ENCODE data around the gene HECTD4.

Gene HECTD4

GRCh38 chr12:112218150-112218549, 164.1 kb downstream of the HECTD4 start:
- H3K27ac Mint-ChIP-seq: no peak overlapping the region

GRCh38 chr12:112217647-112218046, 164.6 kb downstream of the HECTD4 start:
- H3K9me3 Mint-ChIP-seq (ENCODE audit: low read depth): no peaks in the 10 kb centered on the region
- no peak overlapping the region for H3K4me3 Mint-ChIP-seq
- H3K27me3 Mint-ChIP-seq: no peaks in the 10 kb centered on the region
- H3K36me3 Mint-ChIP-seq: peaks cover 5% of the 10 kb centered on the region
- H3K27ac Mint-ChIP-seq: no peak overlapping the region
- no peaks in the 10 kb centered on the region for H3K4me1 Mint-ChIP-seq (ENCODE audit: low read depth)

More at GRCh38 chr12:112218150-112218549, 164.1 kb downstream of the HECTD4 start:
- Mint-ChIP-seq H3K36me3 (peaks cover 5% of the 10 kb centered on the region), H3K4me1 (ENCODE audit: low read depth) (no peaks in the 10 kb centered on the region), H3K4me3 (no peak overlapping the region), H3K9me3 (ENCODE audit: low read depth) (no peaks in the 10 kb centered on the region), H3K27me3 (no peaks in the 10 kb centered on the region)

GRCh38 chr12:112216223-112216622, 166.0 kb downstream of the HECTD4 start:
- Mint-ChIP-seq H3K36me3 (peaks cover 5% of the 10 kb centered on the region), H3K27ac (no peak overlapping the region), H3K27me3 (no peaks in the 10 kb centered on the region), H3K4me1 (ENCODE audit: low read depth) (no peaks in the 10 kb centered on the region), H3K9me3 (ENCODE audit: low read depth) (no peaks in the 10 kb centered on the region), H3K4me3 (no peak overlapping the region)

- Mint-ChIP-seq H3K9me3 (ENCODE audit: low read depth) (no peaks in the 10 kb centered on the region), H3K27ac (no peak overlapping the region), H3K4me1 (ENCODE audit: low read depth) (no peaks in the 10 kb centered on the region), H3K27me3 (no peaks in the 10 kb centered on the region), H3K4me3 (no peak overlapping the region), H3K36me3 (peaks cover 5% of the 10 kb centered on the region)
Observed at GRCh38 chr12:112214064-112214463, 168.2 kb downstream of the HECTD4 start.

- H3K27ac Mint-ChIP-seq: no peak overlapping the region
- H3K27me3 Mint-ChIP-seq: no peaks in the 10 kb centered on the region
- H3K36me3 Mint-ChIP-seq: peaks cover 4% of the 10 kb centered on the region
- H3K9me3 Mint-ChIP-seq (ENCODE audit: low read depth): no peaks in the 10 kb centered on the region
- H3K4me3 Mint-ChIP-seq: no peak overlapping the region
- H3K4me1 Mint-ChIP-seq (ENCODE audit: low read depth): no peaks in the 10 kb centered on the region
Observed at GRCh38 chr12:112208301-112208910, 173.8 kb downstream of the HECTD4 start.

- Mint-ChIP-seq H3K36me3 (peaks cover 4% of the 10 kb centered on the region), H3K4me1 (ENCODE audit: low read depth) (no peaks in the 10 kb centered on the region), H3K9me3 (ENCODE audit: low read depth) (no peaks in the 10 kb centered on the region), H3K27ac (no peak overlapping the region), H3K4me3 (no peak overlapping the region), H3K27me3 (no peaks in the 10 kb centered on the region)
Observed at GRCh38 chr12:112207397-112207924, 174.8 kb downstream of the HECTD4 start.

- H3K9me3 Mint-ChIP-seq (ENCODE audit: low read depth): no peaks in the 10 kb centered on the region
- H3K36me3 Mint-ChIP-seq: peaks cover 4% of the 10 kb centered on the region
- H3K27ac Mint-ChIP-seq: no peak overlapping the region
- H3K4me1 Mint-ChIP-seq (ENCODE audit: low read depth): no peaks in the 10 kb centered on the region
- no peaks in the 10 kb centered on the region for H3K27me3 Mint-ChIP-seq
- H3K4me3 Mint-ChIP-seq: no peak overlapping the region
Observed at GRCh38 chr12:112206944-112207343, 175.3 kb downstream of the HECTD4 start.

GRCh38 chr12:112199136-112199535, 183.1 kb downstream of the HECTD4 start:
- peaks cover 8% of the 10 kb centered on the region for H3K36me3 Mint-ChIP-seq

GRCh38 chr12:112198120-112198733, 184.0 kb downstream of the HECTD4 start:
- Mint-ChIP-seq H3K36me3 (peaks cover 8% of the 10 kb centered on the region), H3K27me3 (no peaks in the 10 kb centered on the region), H3K27ac (no peak overlapping the region)

More at GRCh38 chr12:112199136-112199535, 183.1 kb downstream of the HECTD4 start:
- no peaks in the 10 kb centered on the region for H3K4me1 Mint-ChIP-seq (ENCODE audit: low read depth)
- no peaks in the 10 kb centered on the region for H3K9me3 Mint-ChIP-seq (ENCODE audit: low read depth)
- H3K27me3 Mint-ChIP-seq: no peaks in the 10 kb centered on the region
- no peak overlapping the region for H3K27ac Mint-ChIP-seq
- H3K4me3 Mint-ChIP-seq: no peak overlapping the region

GRCh38 chr12:112196196-112196875, 185.9 kb downstream of the HECTD4 start:
- Mint-ChIP-seq H3K27ac (no peak overlapping the region), H3K4me3 (no peak overlapping the region), H3K9me3 (ENCODE audit: low read depth) (no peaks in the 10 kb centered on the region), H3K4me1 (ENCODE audit: low read depth) (no peaks in the 10 kb centered on the region), H3K36me3 (peaks cover 10% of the 10 kb centered on the region), H3K27me3 (no peaks in the 10 kb centered on the region)

More at GRCh38 chr12:112198120-112198733, 184.0 kb downstream of the HECTD4 start:
- Mint-ChIP-seq H3K4me3 (no peak overlapping the region), H3K4me1 (ENCODE audit: low read depth) (no peaks in the 10 kb centered on the region), H3K9me3 (ENCODE audit: low read depth) (no peaks in the 10 kb centered on the region)

- no peaks in the 10 kb centered on the region for H3K9me3 Mint-ChIP-seq (ENCODE audit: low read depth)
- H3K4me3 Mint-ChIP-seq: no peak overlapping the region
- H3K36me3 Mint-ChIP-seq: peaks cover 10% of the 10 kb centered on the region
- H3K27ac Mint-ChIP-seq: no peak overlapping the region
- H3K4me1 Mint-ChIP-seq (ENCODE audit: low read depth): no peaks in the 10 kb centered on the region
- H3K27me3 Mint-ChIP-seq: no peaks in the 10 kb centered on the region
Observed at GRCh38 chr12:112194601-112195247, 187.5 kb downstream of the HECTD4 start.

- no peaks in the 10 kb centered on the region for H3K9me3 Mint-ChIP-seq (ENCODE audit: low read depth)
- no peak overlapping the region for H3K27ac Mint-ChIP-seq
- H3K4me3 Mint-ChIP-seq: no peak overlapping the region
- no peaks in the 10 kb centered on the region for H3K27me3 Mint-ChIP-seq
- H3K4me1 Mint-ChIP-seq (ENCODE audit: low read depth): no peaks in the 10 kb centered on the region
- H3K36me3 Mint-ChIP-seq: peaks cover 4% of the 10 kb centered on the region
Observed at GRCh38 chr12:112192475-112192874, 189.8 kb downstream of the HECTD4 start.

- H3K27ac Mint-ChIP-seq: no peak overlapping the region
- no peak overlapping the region for H3K4me3 Mint-ChIP-seq
- H3K36me3 Mint-ChIP-seq: peaks cover 4% of the 10 kb centered on the region
- no peaks in the 10 kb centered on the region for H3K4me1 Mint-ChIP-seq (ENCODE audit: low read depth)
- H3K9me3 Mint-ChIP-seq (ENCODE audit: low read depth): no peaks in the 10 kb centered on the region
- no peaks in the 10 kb centered on the region for H3K27me3 Mint-ChIP-seq
Observed at GRCh38 chr12:112191840-112192321, 190.3 kb downstream of the HECTD4 start.

GRCh38 chr12:112191201-112191600, 191.0 kb downstream of the HECTD4 start:
- no peaks in the 10 kb centered on the region for H3K9me3 Mint-ChIP-seq (ENCODE audit: low read depth)
- H3K27me3 Mint-ChIP-seq: no peaks in the 10 kb centered on the region
- H3K36me3 Mint-ChIP-seq: peaks cover 4% of the 10 kb centered on the region

More at GRCh38 chr12:112191201-112191600, 191.0 kb downstream of the HECTD4 start:
- H3K4me1 Mint-ChIP-seq (ENCODE audit: low read depth): no peaks in the 10 kb centered on the region
- H3K4me3 Mint-ChIP-seq: no peak overlapping the region
- no peak overlapping the region for H3K27ac Mint-ChIP-seq
